Hepatocyte (in vitro differentiated cells): Measurements from ENCODE around the gene RIC8B.

Source experiments
- CTCF ChIP-seq: fragments of 200-600 bp; sonication (generic); IDR thresholded peaks from 2 replicates; pipeline ENCODE4 v1.5.1; 2016; ENCODE audit warnings: antibody characterized with exemption, mild to moderate bottlenecking; ENCODE audit not compliant: poor library complexity
- EZH2 ChIP-seq: fragments of 200-600 bp; sonication (generic); IDR thresholded peaks from 2 replicates; pipeline ENCODE4 v1.6.1; 2016; ENCODE audit warnings: antibody characterized with exemption, mild to moderate bottlenecking, borderline replicate concordance
- EZH2phosphoT487 ChIP-seq: fragments of 200-600 bp; sonication (generic); IDR thresholded peaks from one replicate; pipeline ENCODE4 v1.6.1; 2018; ENCODE audit warnings: antibody characterized with exemption, mild to moderate bottlenecking, low read depth, moderate library complexity; ENCODE audit not compliant: unreplicated experiment, severe bottlenecking

DNA sequence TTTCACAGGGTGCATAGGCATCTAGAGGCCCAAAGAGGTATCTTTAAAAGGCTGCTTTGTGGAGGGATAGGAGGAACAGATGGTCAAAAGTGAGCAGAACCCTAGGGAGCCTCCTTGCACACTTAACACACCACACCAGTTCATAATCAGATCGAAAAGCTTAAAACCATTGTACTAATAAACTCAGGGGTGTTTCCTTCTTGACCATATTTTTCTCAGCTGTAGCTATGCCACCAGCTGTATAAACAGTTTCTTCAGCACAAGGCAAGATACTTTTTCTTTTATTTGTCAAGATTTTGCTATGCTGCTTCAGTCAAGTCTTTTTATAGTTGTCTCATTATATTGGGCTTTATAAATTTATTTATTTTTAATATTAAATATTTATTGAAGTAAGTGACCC, 88.7 kb downstream of the RIC8B start:
- TF ChIP-seq CTCF (no peak), EZH2 (no peak), EZH2phosphoT487 (no peak)
